Measurements from ENCODE around the gene TIGIT. TPM values are rescaled to one million over a fixed set of nuclear protein-coding genes. Genes with fewer than 3 reads are reported as not detected.

TIGIT gene
- total and polyA plus RNA-seq, 2 of the 13 experiments (the other 11 are each of a cell fraction or from before 2014, with no cell fraction given): not detected

DNA sequence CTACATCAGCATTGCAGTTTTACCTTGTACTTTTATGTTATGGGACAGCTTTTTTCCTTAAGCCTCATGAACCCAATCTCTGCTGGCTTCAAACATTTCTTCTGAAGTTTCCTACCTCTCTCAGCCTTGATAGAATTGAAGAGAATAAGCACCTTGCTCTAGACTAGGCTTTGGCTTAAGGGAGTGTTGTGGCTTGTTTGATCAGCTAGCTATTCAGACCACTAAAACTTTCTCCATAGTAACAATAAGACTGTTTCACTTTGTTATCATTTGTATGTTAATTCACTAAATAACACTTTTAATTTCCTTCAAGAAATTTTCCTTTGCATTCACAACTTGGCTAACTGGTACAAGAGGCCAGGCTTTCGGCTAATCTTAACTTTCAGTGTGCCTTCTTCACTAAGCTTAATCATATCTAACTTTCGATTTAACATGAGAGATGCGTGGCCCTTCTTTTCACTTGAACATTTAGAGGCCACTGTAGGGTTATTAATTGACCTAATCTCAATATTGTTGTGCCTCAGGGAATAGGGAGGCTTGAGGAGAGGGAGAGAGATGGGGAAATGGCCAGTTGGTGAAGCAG lies 8.1 kb upstream of the TIGIT start (continued):
- TF ChIP-seq RFX1 (IDR thresholded peaks at IDR 0.05) (no peak), GATAD2A (CRISPR knock-in tag; IDR thresholded peaks at IDR 0.05) (no peak), FOXP1 (IDR thresholded peaks at IDR 0.05) (no peak), FOXP1 (CRISPR knock-in tag; IDR thresholded peaks at IDR 0.05) (no peak), ZNF484 (CRISPR knock-in tag; IDR thresholded peaks at IDR 0.05; ENCODE audit: borderline replicate concordance, low read depth) (no peak), ZNF660 (CRISPR knock-in tag; IDR thresholded peaks at IDR 0.05; ENCODE audit: borderline replicate concordance, low read depth) (no peak)
- TF ChIP-seq, protein P1, sequence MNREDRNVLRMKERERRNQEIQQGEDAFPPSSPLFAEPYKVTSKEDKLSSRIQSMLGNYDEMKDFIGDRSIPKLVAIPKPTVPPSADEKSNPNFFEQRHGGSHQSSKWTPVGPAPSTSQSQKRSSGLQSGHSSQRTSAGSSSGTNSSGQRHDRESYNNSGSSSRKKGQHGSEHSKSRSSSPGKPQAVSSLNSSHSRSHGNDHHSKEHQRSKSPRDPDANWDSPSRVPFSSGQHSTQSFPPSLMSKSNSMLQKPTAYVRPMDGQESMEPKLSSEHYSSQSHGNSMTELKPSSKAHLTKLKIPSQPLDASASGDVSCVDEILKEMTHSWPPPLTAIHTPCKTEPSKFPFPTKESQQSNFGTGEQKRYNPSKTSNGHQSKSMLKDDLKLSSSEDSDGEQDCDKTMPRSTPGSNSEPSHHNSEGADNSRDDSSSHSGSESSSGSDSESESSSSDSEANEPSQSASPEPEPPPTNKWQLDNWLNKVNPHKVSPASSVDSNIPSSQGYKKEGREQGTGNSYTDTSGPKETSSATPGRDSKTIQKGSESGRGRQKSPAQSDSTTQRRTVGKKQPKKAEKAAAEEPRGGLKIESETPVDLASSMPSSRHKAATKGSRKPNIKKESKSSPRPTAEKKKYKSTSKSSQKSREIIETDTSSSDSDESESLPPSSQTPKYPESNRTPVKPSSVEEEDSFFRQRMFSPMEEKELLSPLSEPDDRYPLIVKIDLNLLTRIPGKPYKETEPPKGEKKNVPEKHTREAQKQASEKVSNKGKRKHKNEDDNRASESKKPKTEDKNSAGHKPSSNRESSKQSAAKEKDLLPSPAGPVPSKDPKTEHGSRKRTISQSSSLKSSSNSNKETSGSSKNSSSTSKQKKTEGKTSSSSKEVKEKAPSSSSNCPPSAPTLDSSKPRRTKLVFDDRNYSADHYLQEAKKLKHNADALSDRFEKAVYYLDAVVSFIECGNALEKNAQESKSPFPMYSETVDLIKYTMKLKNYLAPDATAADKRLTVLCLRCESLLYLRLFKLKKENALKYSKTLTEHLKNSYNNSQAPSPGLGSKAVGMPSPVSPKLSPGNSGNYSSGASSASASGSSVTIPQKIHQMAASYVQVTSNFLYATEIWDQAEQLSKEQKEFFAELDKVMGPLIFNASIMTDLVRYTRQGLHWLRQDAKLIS (CRISPR knock-in tag; IDR thresholded peaks at IDR 0.05): no peak

DNA sequence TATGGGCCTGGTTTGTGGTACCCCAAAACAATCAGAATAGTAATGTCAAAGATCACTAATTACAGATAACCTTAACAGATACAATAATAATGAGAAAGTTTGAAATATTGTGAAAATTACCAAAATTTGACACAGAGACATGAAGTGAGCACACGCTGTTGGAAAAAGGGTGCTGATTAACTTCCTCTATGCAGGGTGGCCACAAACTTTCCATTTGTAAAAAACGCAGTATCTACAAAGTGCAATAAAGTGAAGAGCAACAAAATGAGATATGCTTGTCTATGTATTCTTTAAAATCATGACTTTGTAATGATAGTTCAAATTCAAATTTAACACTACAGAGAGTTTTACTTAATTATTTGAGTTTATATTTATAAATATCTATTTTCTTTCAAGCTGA lies 7.6 kb upstream of the TIGIT start:
- DNase-seq (ENCODE audit: low spot score): no peak
- no peak overlapping the region for H3K27ac ChIP-seq (ENCODE audit: extremely low read length, insufficient read depth, low read length)
- no peaks in the 10 kb centered on the region for H4K20me1 ChIP-seq (ENCODE audit: insufficient read depth, low read length)
- CTCF ChIA-PET (ENCODE audit: low intra/inter-chr PET ratio, low total read pairs): no interaction called here
- ATAC-seq: no peak
- H3K4me2 ChIP-seq (ENCODE audit: low read depth, low read length): no peak overlapping the region
- no peaks in the 10 kb centered on the region for H3K9me3 ChIP-seq (ENCODE audit: low read length)
- no peak overlapping the region for H2AFZ ChIP-seq (ENCODE audit: low read length)
- intact Hi-C loops (cut with micrococcal nuclease; ENCODE audit: unreplicated experiment): no loop called here
- no peaks in the 10 kb centered on the region for H3K36me3 ChIP-seq (replicated peaks in 1 of 2; ENCODE audit: control insufficient read depth in 1 of 2, insufficient read depth in 2 of 2, low read length in 2 of 2)
- POLR2A ChIA-PET: no interaction called here
- FAIRE-seq: no peak
- no peak overlapping the region for H3K9ac ChIP-seq (ENCODE audit: insufficient read depth, low read depth, low read length)
- peaks cover 0 to 5% of the 10 kb centered on the region in 2 experiments; a peak in 1 of 5 replicates for H3K27me3 ChIP-seq (ENCODE audit: control insufficient read depth in 1 of 2, insufficient read depth in 2 of 2, low read length in 2 of 2)
- 35% methylated on average over 2 of the region's 2 CpGs for WGBS (ENCODE audit: low lambda C conversion rate)
- no peak for TF ChIP-seq HNF4A (CRISPR knock-in tag; IDR thresholded peaks at IDR 0.05)
- TF ChIP-seq ZNF292 (CRISPR knock-in tag; IDR thresholded peaks at IDR 0.05; ENCODE audit: borderline replicate concordance, low read depth): no peak
- no peak for TF ChIP-seq ZNF10 (CRISPR knock-in tag; IDR thresholded peaks at IDR 0.05; ENCODE audit: borderline replicate concordance, low read depth)
- TF ChIP-seq ZNF766 (CRISPR knock-in tag; IDR thresholded peaks at IDR 0.05; ENCODE audit: borderline replicate concordance): no peak
- no peak for TF ChIP-seq GABPA (IDR thresholded peaks at IDR 0.05; ENCODE audit: low read depth, low read length)
- no peak for TF ChIP-seq GABPA (CRISPR knock-in tag; IDR thresholded peaks at IDR 0.05; ENCODE audit: low read depth)
- TF ChIP-seq NONO (IDR thresholded peaks at IDR 0.05): no peak
- no peak for TF ChIP-seq NONO (CRISPR knock-in tag; conservative IDR thresholded peaks at IDR 0.05)
- TF ChIP-seq, protein P2, sequence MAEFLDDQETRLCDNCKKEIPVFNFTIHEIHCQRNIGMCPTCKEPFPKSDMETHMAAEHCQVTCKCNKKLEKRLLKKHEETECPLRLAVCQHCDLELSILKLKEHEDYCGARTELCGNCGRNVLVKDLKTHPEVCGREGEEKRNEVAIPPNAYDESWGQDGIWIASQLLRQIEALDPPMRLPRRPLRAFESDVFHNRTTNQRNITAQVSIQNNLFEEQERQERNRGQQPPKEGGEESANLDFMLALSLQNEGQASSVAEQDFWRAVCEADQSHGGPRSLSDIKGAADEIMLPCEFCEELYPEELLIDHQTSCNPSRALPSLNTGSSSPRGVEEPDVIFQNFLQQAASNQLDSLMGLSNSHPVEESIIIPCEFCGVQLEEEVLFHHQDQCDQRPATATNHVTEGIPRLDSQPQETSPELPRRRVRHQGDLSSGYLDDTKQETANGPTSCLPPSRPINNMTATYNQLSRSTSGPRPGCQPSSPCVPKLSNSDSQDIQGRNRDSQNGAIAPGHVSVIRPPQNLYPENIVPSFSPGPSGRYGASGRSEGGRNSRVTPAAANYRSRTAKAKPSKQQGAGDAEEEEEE (CRISPR knock-in tag; IDR thresholded peaks at IDR 0.05; ENCODE audit: borderline replicate concordance): no peak
- no peak for TF ChIP-seq XBP1 (CRISPR knock-in tag; IDR thresholded peaks at IDR 0.05)
- H3K79me2 ChIP-seq (ENCODE audit: insufficient read depth, low read length): no peaks in the 10 kb centered on the region
- no peak overlapping the region for H3K4me3 ChIP-seq (replicated peaks in 1 of 3; ENCODE audit: insufficient read depth in 1 of 3, low read depth in 2 of 3, low read length in 3 of 3)
- BruUV-seq (replicated peaks): no TSS peak
- no peaks in the 10 kb centered on the region for H3K4me1 ChIP-seq (ENCODE audit: insufficient read depth, low read length)
- in situ Hi-C loops (cut with HindIII; ENCODE audit: extremely low pct_ligation_motif_present, low pct_unique_long_range_greater_than_20kb): no loop called here

Data from HepG2 (cell line).